Measurements from ENCODE around the gene ZCCHC2.

Gene ZCCHC2

GRCh38 chr18:62590799-62591590, 68.2 kb downstream of the ZCCHC2 start:
- DNase-seq (ENCODE audit: low read depth) = no peak
- no peak for TF ChIP-seq CTCF (IDR thresholded peaks at IDR 0.05; ENCODE audit: insufficient read depth, low read depth, low read length, missing control alignments)
- no peak overlapping the region for H3K4me3 ChIP-seq (ENCODE audit: low read length)

- peak overlapping the region; percentile 21 for H3K4me3 ChIP-seq (ENCODE audit: low read length)
- peak; percentile 10 for DNase-seq (ENCODE audit: low read depth)
- no peak for TF ChIP-seq CTCF (IDR thresholded peaks at IDR 0.05; ENCODE audit: insufficient read depth, low read depth, low read length, missing control alignments)
Observed at GRCh38 chr18:62596145-62597005, 73.5 kb downstream of the ZCCHC2 start.

- no peak for DNase-seq (ENCODE audit: low read depth)
- no peak for TF ChIP-seq CTCF (IDR thresholded peaks at IDR 0.05; ENCODE audit: insufficient read depth, low read depth, low read length, missing control alignments)
- no peak overlapping the region for H3K4me3 ChIP-seq (ENCODE audit: low read length)
Observed at GRCh38 chr18:62601871-62602270, 79.0 kb downstream of the ZCCHC2 start.

GRCh38 chr18:62602706-62603105, 79.9 kb downstream of the ZCCHC2 start:
- no peak for TF ChIP-seq CTCF (IDR thresholded peaks at IDR 0.05; ENCODE audit: insufficient read depth, low read depth, low read length, missing control alignments)
- no peak for DNase-seq (ENCODE audit: low read depth)
- no peak overlapping the region for H3K4me3 ChIP-seq (ENCODE audit: low read length)

GRCh38 chr18:62603211-62603610, 80.4 kb downstream of the ZCCHC2 start:
- TF ChIP-seq CTCF (IDR thresholded peaks at IDR 0.05; ENCODE audit: insufficient read depth, low read depth, low read length, missing control alignments) = no peak
- H3K4me3 ChIP-seq (ENCODE audit: low read length) = no peak overlapping the region
- no peak for DNase-seq (ENCODE audit: low read depth)

- no peak for TF ChIP-seq CTCF (IDR thresholded peaks at IDR 0.05; ENCODE audit: insufficient read depth, low read depth, low read length, missing control alignments)
- no peak overlapping the region for H3K4me3 ChIP-seq (ENCODE audit: low read length)
- DNase-seq (ENCODE audit: low read depth) = no peak
Observed at GRCh38 chr18:62603979-62604378, 81.2 kb downstream of the ZCCHC2 start.
